AG09309 (cell line): Measurements from ENCODE around the gene DSC2.

Experiments
- DNase-seq: peaks from one replicate; pipeline ENCODE4 v3.0.0-alpha.2; 2010; ENCODE audit warnings: low read depth
- H3K4me3 ChIP-seq: 2 replicates; pipeline ENCODE4 v1.5.1; 2011; ENCODE audit warnings: mild to moderate bottlenecking, low read depth, low read length, moderate library complexity; ENCODE audit not compliant: control insufficient read depth
- CTCF ChIP-seq: IDR thresholded peaks from 2 replicates; pipeline ENCODE4 v1.5.1; 2011; ENCODE audit warnings: mild to moderate bottlenecking, low read depth, low read length, inconsistent platforms; ENCODE audit not compliant: insufficient read depth, control insufficient read depth; ENCODE audit errors: missing control alignments

DSC2 gene

GRCh38 chr18:31098878-31099277 is 3.3 kb downstream of the DSC2 start:
- no peak for DNase-seq
- no peak for TF ChIP-seq CTCF
- H3K4me3 ChIP-seq = no peak overlapping the region

GRCh38 chr18:31097666-31098065 is 4.6 kb downstream of the DSC2 start:
- no peak for TF ChIP-seq CTCF
- DNase-seq = no peak
- H3K4me3 ChIP-seq = no peak overlapping the region

- no peak for DNase-seq
- no peak for TF ChIP-seq CTCF
- H3K4me3 ChIP-seq = no peak overlapping the region
These were observed 8.3 kb downstream of the DSC2 start for GRCh38 chr18:31093880-31094279.

- H3K4me3 ChIP-seq = no peak overlapping the region
- no peak for TF ChIP-seq CTCF
- DNase-seq = no peak
These were observed 8.9 kb downstream of the DSC2 start for GRCh38 chr18:31093294-31093693.

- H3K4me3 ChIP-seq = no peak overlapping the region
- no peak for TF ChIP-seq CTCF
- DNase-seq = no peak
These were observed 10.9 kb downstream of the DSC2 start for GRCh38 chr18:31091350-31091749.

- TF ChIP-seq CTCF = no peak
- no peak for DNase-seq
- H3K4me3 ChIP-seq = no peak overlapping the region
These were observed 13.7 kb downstream of the DSC2 start for GRCh38 chr18:31088532-31088931.

- TF ChIP-seq CTCF = no peak
- no peak overlapping the region for H3K4me3 ChIP-seq
- no peak for DNase-seq
These were observed 22.2 kb downstream of the DSC2 start for GRCh38 chr18:31079973-31080372.
